IMR-90 (cell line): ENCODE results near the gene SLX4. TPM values are rescaled to one million over a fixed set of nuclear protein-coding genes. Genes with fewer than 3 reads are reported as not detected.

Experiments used
- ATAC-seq: fragments of 200-7000 bp; cut with Tn5 transposase; 2 replicates; pipeline ENCODE4 v1.9.1; 2020; ENCODE audit warnings: low read depth, mild to moderate bottlenecking, moderate library complexity
- BruUV-seq: library from RNA; stranded (reverse); fragments of 400-500 nt; replicated peaks from 2 replicates; lab custom pipeline; 2021; lab: Mats Ljungman, UMichigan
- CTCF ChIA-PET: fragments of 300-600 bp; formaldehyde crosslinking; extraction: SDS; loops from one replicate; lab custom pipeline; 2021; ENCODE audit warnings: antibody characterized with exemption; lab: Yijun Ruan, JAX
- POLR2A ChIA-PET: fragments of 300-600 bp; sonication (Branson Sonifier 250); formaldehyde crosslinking; loops from one replicate; lab custom pipeline; 2022; ENCODE audit warnings: antibody characterized with exemption; ENCODE audit not compliant: unreplicated experiment; lab: Charles Lee
- DNase-seq: peaks from one replicate; pipeline ENCODE4 v3.0.0; 2013
- H2AFZ ChIP-seq: replicated peaks from 2 replicates; pipeline ENCODE3; 2013; ENCODE audit warnings: low read length, mild to moderate bottlenecking; ENCODE audit not compliant: poor library complexity
- H2AK5ac ChIP-seq: 2 replicates; pipeline ENCODE4 v1.6.1; 2013; ENCODE audit warnings: low read depth, low read length, inconsistent platforms
- H2AK9ac ChIP-seq: replicated peaks from 2 replicates; pipeline ENCODE3; 2013; ENCODE audit warnings: mild to moderate bottlenecking, low read depth, low read length, moderate library complexity; ENCODE audit not compliant: poor library complexity
- H2BK120ac ChIP-seq: 2 replicates; pipeline ENCODE4 v1.6.1; 2013; ENCODE audit warnings: low read depth, low read length, inconsistent platforms
- H2BK15ac ChIP-seq: 3 replicates; pipeline ENCODE4 v1.6.1; 2013; ENCODE audit warnings: low read depth, low read length, inconsistent platforms
- H2BK20ac ChIP-seq: 2 replicates; pipeline ENCODE4 v1.6.1; 2013; ENCODE audit warnings: low read depth, mild to moderate bottlenecking, inconsistent platforms, low read length, moderate library complexity
- H2BK5ac ChIP-seq: 2 replicates; pipeline ENCODE4 v1.6.1; 2013; ENCODE audit warnings: mild to moderate bottlenecking, low read depth, low read length, inconsistent platforms; ENCODE audit not compliant: poor library complexity, severe bottlenecking
- H3K14ac ChIP-seq: replicated peaks from 2 replicates; pipeline ENCODE4 v1.6.1; 2013; ENCODE audit warnings: low read depth, low read length, inconsistent platforms
- H3K18ac ChIP-seq: 2 replicates; pipeline ENCODE4 v1.6.1; 2013; ENCODE audit warnings: low read depth, low read length, control low read depth
- H3K23ac ChIP-seq: 2 replicates; pipeline ENCODE4 v1.6.1; 2013; ENCODE audit warnings: low read depth, low read length, inconsistent platforms
- H3K27ac ChIP-seq: 2 replicates; pipeline ENCODE4 v1.5.1; 2013; ENCODE audit warnings: mild to moderate bottlenecking, control low read depth, low read length; ENCODE audit not compliant: insufficient read depth
- H3K27me3 ChIP-seq: 2 replicates; pipeline ENCODE4 v1.6.1; 2013; ENCODE audit warnings: low read length; ENCODE audit not compliant: control insufficient read depth, insufficient read depth
- H3K36me3 ChIP-seq: 2 replicates; pipeline ENCODE4 v1.6.1; 2013; ENCODE audit warnings: low read length, mixed read lengths; ENCODE audit not compliant: control insufficient read depth, insufficient read depth
- H3K4ac ChIP-seq: 2 replicates; pipeline ENCODE4 v1.6.1; 2013; ENCODE audit warnings: low read depth, low read length, inconsistent platforms
- H3K4me1 ChIP-seq: 2 replicates; pipeline ENCODE4 v1.6.1; 2013; ENCODE audit warnings: low read length, mixed read lengths; ENCODE audit not compliant: control insufficient read depth, insufficient read depth
- H3K4me2 ChIP-seq: 2 replicates; pipeline ENCODE4 v1.6.1; 2013; ENCODE audit warnings: low read depth, mild to moderate bottlenecking, control low read depth, low read length, moderate library complexity
- H3K4me3 ChIP-seq: 2 replicates; pipeline ENCODE4 v1.5.1; 2013; ENCODE audit warnings: low read depth, mild to moderate bottlenecking, control low read depth, low read length, moderate library complexity; ENCODE audit not compliant: insufficient read depth
- H3K56ac ChIP-seq: 2 replicates; pipeline ENCODE4 v1.6.1; 2013; ENCODE audit warnings: low read length, inconsistent platforms; ENCODE audit not compliant: insufficient read depth; ENCODE audit errors: extremely low read depth
- H3K79me1 ChIP-seq, 2 experiments: 2 replicates each; pipeline ENCODE4 v1.6.1; 2013; ENCODE audit warnings: low read length in 2 of 2, inconsistent platforms in 1 of 2, low read depth in 1 of 2
- H3K9ac ChIP-seq: 2 replicates; pipeline ENCODE4 v1.6.1; 2013; ENCODE audit warnings: low read depth, low read length, control low read depth
- H3K9me1 ChIP-seq: 2 replicates; pipeline ENCODE4 v1.6.1; 2013; ENCODE audit warnings: low read length, inconsistent platforms; ENCODE audit not compliant: insufficient read depth
- H3K9me3 ChIP-seq: 2 replicates; pipeline ENCODE4 v1.6.1; 2013; ENCODE audit warnings: low read length; ENCODE audit not compliant: control insufficient read depth, insufficient read depth
- H4K20me1 ChIP-seq: 2 replicates; pipeline ENCODE4 v1.6.1; 2013; ENCODE audit warnings: low read length, inconsistent platforms; ENCODE audit not compliant: insufficient read depth
- H4K5ac ChIP-seq: 2 replicates; pipeline ENCODE4 v1.6.1; 2013; ENCODE audit warnings: mild to moderate bottlenecking, low read depth, low read length, control low read depth
- H4K8ac ChIP-seq, 2 experiments: 2 replicates each; pipeline ENCODE4 v1.6.1; 2013; ENCODE audit warnings: low read depth in 2 of 2, low read length in 2 of 2, control low read depth in 1 of 2, inconsistent platforms in 1 of 2
- H4K91ac ChIP-seq: 2 replicates; pipeline ENCODE4 v1.6.1; 2013; ENCODE audit warnings: low read depth, low read length, inconsistent platforms; ENCODE audit not compliant: insufficient read depth
- ELK1 ChIP-seq: fragments of 150-350 bp; IDR thresholded peaks from 2 replicates; pipeline ENCODE4 v1.6.1; 2016; ENCODE audit warnings: low read depth, mild to moderate bottlenecking, low read length, moderate library complexity, borderline replicate concordance
- FOS ChIP-seq: fragments of 150-350 bp; IDR thresholded peaks from 2 replicates; pipeline ENCODE4 v1.6.1; 2016; ENCODE audit warnings: low read depth, low read length
- MXI1 ChIP-seq: IDR thresholded peaks from 2 replicates; pipeline ENCODE4 v1.6.1; 2012; ENCODE audit warnings: low read depth, mild to moderate bottlenecking, low read length, moderate library complexity, borderline replicate concordance
- RAD21 ChIP-seq: IDR thresholded peaks from 2 replicates; pipeline ENCODE4 v1.6.1; 2012; ENCODE audit warnings: low read length, improper control_type of control experiment
- whole genome bisulfite sequencing, 2 experiments: methylation state at CpG; one replicate each; pipeline versions ENCODE4 v1.1.5 to v1.1.7; 2013; ENCODE audit warnings: missing lambda C conversion rate in 2 of 2; ENCODE audit not compliant: insufficient read length in 1 of 2; ENCODE audit errors: extremely low coverage in 2 of 2; 5-methylcytosine and 5-hydroxymethylcytosine counted together
- dilution Hi-C: fragments of 300-500 bp; cut with HindIII; formaldehyde crosslinking; loops from one replicate; pipeline ENCODE4 v1.14.3; 2018; ENCODE audit warnings: low sequenced_read_pairs; ENCODE audit not compliant: unreplicated experiment
- in situ Hi-C: fragments of 300-500 bp; cut with MboI; formaldehyde crosslinking; loops from 3 replicates; pipeline ENCODE4 v1.14.3; 2019; ENCODE audit warnings: low sequenced_read_pairs, inconsistent platforms, mixed read lengths
- intact Hi-C: fragments of 100-400 bp; cut with micrococcal nuclease; formaldehyde crosslinking; loops from 2 replicates; pipeline ENCODE4 v1.10.0; 2022
- polyA plus RNA-seq, 3 experiments: library from polyadenylated mRNA; depleted of rRNA; stranded (reverse); fragments of >200 nt; gene quantifications; 2 replicates each; pipeline ENCODE4 v1.2.3, GENCODE V29; 2012; ENCODE audit warnings: low replicate concordance in 1 of 3
- total RNA-seq: library from RNA; depleted of rRNA; stranded (reverse); fragments of >200 nt; gene quantifications from 2 replicates; pipeline ENCODE4 v1.2.3, GENCODE V29; 2012

The SLX4 gene
- total and polyA plus RNA-seq, 2 of the 4 experiments (the other 2 are of a cell fraction) = 1.3 to 3.1 TPM

- Histone ChIP-seq H2AFZ (no peak overlapping the region), H3K23ac (no peak overlapping the region), H3K4me1 (peaks cover 6% of the 10 kb centered on the region), H3K79me1 (peaks cover 12 to 20% of the 10 kb centered on the region in 2 experiments), H3K9me3 (no peaks in the 10 kb centered on the region), H2AK9ac (no peak overlapping the region), H4K20me1 (no peaks in the 10 kb centered on the region; the same call in none of the 2 replicates), H4K91ac (no peak overlapping the region), H3K27ac (no peak overlapping the region), H2BK15ac (no peak overlapping the region), H3K4me2 (no peak overlapping the region), H3K14ac (no peak overlapping the region), H3K4ac (no peak overlapping the region), H4K8ac (no peak overlapping the region), H4K5ac (no peak overlapping the region), H2AK5ac (no peak overlapping the region), H3K4me3 (no peak overlapping the region), H3K56ac (no peak overlapping the region), H3K9me1 (peaks cover 8% of the 10 kb centered on the region), H2BK20ac (no peak overlapping the region), H2BK5ac (no peak overlapping the region), H3K9ac (no peak overlapping the region), H3K27me3 (no peaks in the 10 kb centered on the region), H2BK120ac (no peak overlapping the region), H3K36me3 (peaks cover 9% of the 10 kb centered on the region; the same call in 1 of the 2 replicates), H3K18ac (no peak overlapping the region)
- ChIA-PET POLR2A (no interaction called here), CTCF (no interaction called here)
- intact Hi-C loops (no loop called here), in situ Hi-C loops (no loop called here), dilution Hi-C loops (no loop called here)
- WGBS, 2 experiments = 83% methylated on average over 1 of the region's 13 CpGs; no CpG with 5 or more reads in 1 of the 2 experiments
- DNase-seq (no peak), ATAC-seq (no peak)
- TF ChIP-seq FOS (no peak), RAD21 (no peak), ELK1 (no peak), MXI1 (no peak)
- BruUV-seq = no TSS peak
Observed at GRCh38 chr16:3638916-3639644, 27.7 kb upstream of the SLX4 start.
